K562 (cell line): ENCODE results near the gene ZNRF3. TPM values are rescaled to one million over a fixed set of nuclear protein-coding genes. Genes with fewer than 3 reads are reported as not detected.

Experiments
- CC2D1A ChIP-seq: fragments of 450-650 bp; IDR thresholded peaks from 2 replicates; pipeline ENCODE4 v1.6.1; 2017; ENCODE audit warnings: mild to moderate bottlenecking
- CTCF ChIP-seq, 3 experiments: IDR thresholded peaks in 2 of 3; conservative IDR thresholded peaks in 1 of 3; 2 replicates each; pipeline ENCODE4 v1.5.1; 2011 to 2012; ENCODE audit warnings: low read length in 3 of 3, mild to moderate bottlenecking in 3 of 3, control low read depth in 2 of 3, improper control_type of control experiment in 1 of 3, inconsistent platforms in 1 of 3, low read depth in 1 of 3, mixed read lengths in 1 of 3, moderate library complexity in 1 of 3; ENCODE audit not compliant: insufficient read depth in 2 of 3
- HLTF ChIP-seq: fragments of 450-650 bp; IDR thresholded peaks from 2 replicates; pipeline ENCODE4 v1.6.1; 2016
- KDM1A ChIP-seq, 2 experiments: fragments of 450-650 bp; IDR thresholded peaks; 2 replicates each; pipeline ENCODE4 v1.6.1; 2016; ENCODE audit warnings: mild to moderate bottlenecking in 2 of 2
- MCM3 ChIP-seq: fragments of 450-650 bp; IDR thresholded peaks from 2 replicates; pipeline ENCODE4 v1.6.1; 2016
- RBM25 ChIP-seq: fragments of 200-400 bp; formaldehyde crosslinking; IDR thresholded peaks from 2 replicates; pipeline ENCODE4 v1.6.1; 2018; ENCODE audit warnings: low read length, low read depth, moderate library complexity; ENCODE audit not compliant: severe bottlenecking
- RFX1 ChIP-seq: fragments of 450-650 bp; IDR thresholded peaks from 2 replicates; pipeline ENCODE4 v1.6.1; 2016; ENCODE audit warnings: mild to moderate bottlenecking, moderate library complexity
- SOX6 ChIP-seq: fragments of 450-650 bp; IDR thresholded peaks from 2 replicates; pipeline ENCODE4 v1.6.1; 2014; ENCODE audit warnings: mild to moderate bottlenecking
- SP2 ChIP-seq: IDR thresholded peaks from 2 replicates; pipeline ENCODE4 v1.6.1; 2011; ENCODE audit warnings: mild to moderate bottlenecking, low read depth, low read length, moderate library complexity; ENCODE audit not compliant: poor library complexity, severe bottlenecking; ENCODE audit errors: extremely low read depth
- ZBTB5 ChIP-seq: fragments of 450-650 bp; IDR thresholded peaks from 2 replicates; pipeline ENCODE4 v1.6.1; 2017; ENCODE audit warnings: antibody characterized with exemption
- ZNF354B ChIP-seq: fragments of 250-450 bp; sonication (Bioruptor Pico); IDR thresholded peaks from 2 replicates; pipeline ENCODE4 v1.4.0; 2020
- ZNF584 ChIP-seq: fragments of 200-800 bp; sonication (Bioruptor generic); IDR thresholded peaks from 2 replicates; pipeline ENCODE4 v1.6.1; 2016; ENCODE audit warnings: low read depth, mild to moderate bottlenecking, missing genetic modification characterization, missing compliant biosample characterization
- polyA plus RNA-seq, 8 experiments: library from polyadenylated mRNA; depleted of rRNA in 4 of 8; stranded (reverse) in 5 of 8; unstranded in 3 of 8; fragments of >200 nt; fragmentation: Nextera tagmentation in 2 of 8; fragmentation: Illumina TruSeq in 1 of 8; extraction: Ambion mirVana in 2 of 8; extraction: Trizol in 1 of 8; gene quantifications; 2 replicates each; pipeline versions ENCODE4 v1.2.1 to v1.2.3, GENCODE V29; 2011 to 2014; ENCODE audit warnings: inconsistent platforms in 1 of 8, missing spikeins in 1 of 8
- total RNA-seq, 7 experiments: library from RNA; depleted of rRNA in 6 of 7; stranded (reverse); fragments of >200 nt in 6 of 7; fragmentation: Illumina TruSeq in 2 of 7; extraction: Trizol in 2 of 7; gene quantifications; 2 replicates each; pipeline versions ENCODE4 v1.2.1 to v1.2.3, GENCODE V29; 2011 to 2021; ENCODE audit warnings: low replicate concordance in 1 of 7
- TF ChIP-seq, protein P1 (sequence below): fragments of 250-450 bp; sonication (Bioruptor Pico); IDR thresholded peaks from 2 replicates; pipeline ENCODE4 v1.8.0; 2021; ENCODE audit warnings: borderline replicate concordance, mild to moderate bottlenecking, moderate library complexity; ENCODE audit not compliant: poor library complexity, severe bottlenecking
- TF ChIP-seq, protein P2 (sequence below): sonication (generic); formaldehyde crosslinking; IDR thresholded peaks from 2 replicates; pipeline ENCODE4 v1.8.0; 2022; ENCODE audit warnings: mild to moderate bottlenecking, missing genetic modification reagents
- TF ChIP-seq, protein P3 (sequence below): sonication (generic); formaldehyde crosslinking; IDR thresholded peaks from 2 replicates; pipeline ENCODE4 v1.8.1; 2023; ENCODE audit warnings: missing genetic modification reagents, mild to moderate bottlenecking, borderline replicate concordance
- TF ChIP-seq, protein P4 (sequence below): fragments of 450-650 bp; formaldehyde crosslinking; IDR thresholded peaks from 2 replicates; pipeline ENCODE4 v1.4.0; 2022; ENCODE audit warnings: mild to moderate bottlenecking, moderate library complexity

Gene ZNRF3
- total and polyA plus RNA-seq, 9 of the 15 experiments (the other 6 are each of a cell fraction or from before 2014, with no cell fraction given): 0.41 to 5.9 (median 1.7) TPM

DNA sequence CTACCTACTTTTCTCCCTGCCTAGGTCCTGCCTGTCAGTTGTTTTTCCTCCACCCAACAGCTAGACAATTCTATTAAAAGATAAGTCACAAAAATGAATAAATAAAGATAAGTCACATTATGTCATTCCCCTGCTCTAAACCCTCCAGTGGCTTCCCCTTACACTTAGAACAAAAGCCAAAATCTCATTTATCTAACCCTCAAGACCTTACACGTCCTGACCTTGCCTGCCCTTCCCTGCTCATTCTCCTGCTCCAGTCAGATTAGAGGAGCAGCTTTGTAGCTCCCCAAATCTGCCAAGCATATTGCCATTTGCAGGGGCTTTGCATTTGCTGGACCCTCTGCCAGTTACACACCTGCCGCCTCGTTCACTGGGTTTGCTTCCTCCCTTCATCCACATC is 206.1 kb downstream of the ZNRF3 start (continued):
- TF ChIP-seq, protein P1, sequence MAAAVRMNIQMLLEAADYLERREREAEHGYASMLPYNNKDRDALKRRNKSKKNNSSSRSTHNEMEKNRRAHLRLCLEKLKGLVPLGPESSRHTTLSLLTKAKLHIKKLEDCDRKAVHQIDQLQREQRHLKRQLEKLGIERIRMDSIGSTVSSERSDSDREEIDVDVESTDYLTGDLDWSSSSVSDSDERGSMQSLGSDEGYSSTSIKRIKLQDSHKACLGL: no peak
- TF ChIP-seq ZNF354B (CRISPR knock-in tag): no peak
- no peak for TF ChIP-seq SP2
- TF ChIP-seq ZBTB5: no peak
- no peak for TF ChIP-seq RBM25
- TF ChIP-seq RFX1: no peak
- peak; percentile 24; the same call in 1 of the 2 replicates for TF ChIP-seq SOX6
- TF ChIP-seq, protein P2, sequence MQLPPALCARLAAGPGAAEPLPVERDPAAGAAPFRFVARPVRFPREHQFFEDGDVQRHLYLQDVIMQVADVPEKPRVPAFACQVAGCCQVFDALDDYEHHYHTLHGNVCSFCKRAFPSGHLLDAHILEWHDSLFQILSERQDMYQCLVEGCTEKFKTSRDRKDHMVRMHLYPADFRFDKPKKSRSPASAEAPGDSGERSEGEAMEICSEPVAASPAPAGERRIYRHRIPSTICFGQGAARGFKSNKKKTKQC (CRISPR knock-in tag): no peak
- TF ChIP-seq MCM3: no peak
- TF ChIP-seq, protein P3, sequence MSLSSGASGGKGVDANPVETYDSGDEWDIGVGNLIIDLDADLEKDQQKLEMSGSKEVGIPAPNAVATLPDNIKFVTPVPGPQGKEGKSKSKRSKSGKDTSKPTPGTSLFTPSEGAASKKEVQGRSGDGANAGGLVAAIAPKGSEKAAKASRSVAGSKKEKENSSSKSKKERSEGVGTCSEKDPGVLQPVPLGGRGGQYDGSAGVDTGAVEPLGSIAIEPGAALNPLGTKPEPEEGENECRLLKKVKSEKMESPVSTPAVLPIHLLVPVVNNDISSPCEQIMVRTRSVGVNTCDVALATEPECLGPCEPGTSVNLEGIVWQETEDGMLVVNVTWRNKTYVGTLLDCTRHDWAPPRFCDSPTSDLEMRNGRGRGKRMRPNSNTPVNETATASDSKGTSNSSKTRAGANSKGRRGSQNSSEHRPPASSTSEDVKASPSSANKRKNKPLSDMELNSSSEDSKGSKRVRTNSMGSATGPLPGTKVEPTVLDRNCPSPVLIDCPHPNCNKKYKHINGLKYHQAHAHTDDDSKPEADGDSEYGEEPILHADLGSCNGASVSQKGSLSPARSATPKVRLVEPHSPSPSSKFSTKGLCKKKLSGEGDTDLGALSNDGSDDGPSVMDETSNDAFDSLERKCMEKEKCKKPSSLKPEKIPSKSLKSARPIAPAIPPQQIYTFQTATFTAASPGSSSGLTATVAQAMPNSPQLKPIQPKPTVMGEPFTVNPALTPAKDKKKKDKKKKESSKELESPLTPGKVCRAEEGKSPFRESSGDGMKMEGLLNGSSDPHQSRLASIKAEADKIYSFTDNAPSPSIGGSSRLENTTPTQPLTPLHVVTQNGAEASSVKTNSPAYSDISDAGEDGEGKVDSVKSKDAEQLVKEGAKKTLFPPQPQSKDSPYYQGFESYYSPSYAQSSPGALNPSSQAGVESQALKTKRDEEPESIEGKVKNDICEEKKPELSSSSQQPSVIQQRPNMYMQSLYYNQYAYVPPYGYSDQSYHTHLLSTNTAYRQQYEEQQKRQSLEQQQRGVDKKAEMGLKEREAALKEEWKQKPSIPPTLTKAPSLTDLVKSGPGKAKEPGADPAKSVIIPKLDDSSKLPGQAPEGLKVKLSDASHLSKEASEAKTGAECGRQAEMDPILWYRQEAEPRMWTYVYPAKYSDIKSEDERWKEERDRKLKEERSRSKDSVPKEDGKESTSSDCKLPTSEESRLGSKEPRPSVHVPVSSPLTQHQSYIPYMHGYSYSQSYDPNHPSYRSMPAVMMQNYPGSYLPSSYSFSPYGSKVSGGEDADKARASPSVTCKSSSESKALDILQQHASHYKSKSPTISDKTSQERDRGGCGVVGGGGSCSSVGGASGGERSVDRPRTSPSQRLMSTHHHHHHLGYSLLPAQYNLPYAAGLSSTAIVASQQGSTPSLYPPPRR (CRISPR knock-in tag): no peak
- TF ChIP-seq KDM1A (IDR thresholded peaks at IDR 0.05): no peak
- no peak for TF ChIP-seq CC2D1A
- no peak for TF ChIP-seq HLTF
- TF ChIP-seq CTCF (IDR thresholded peaks at IDR 0.05 in 2 of 3, conservative IDR thresholded peaks at IDR 0.05 in 1 of 3; ENCODE audit: insufficient read depth in 2 of 3, low read depth in 1 of 3, low read length in 3 of 3): no peak
- TF ChIP-seq, protein P4, sequence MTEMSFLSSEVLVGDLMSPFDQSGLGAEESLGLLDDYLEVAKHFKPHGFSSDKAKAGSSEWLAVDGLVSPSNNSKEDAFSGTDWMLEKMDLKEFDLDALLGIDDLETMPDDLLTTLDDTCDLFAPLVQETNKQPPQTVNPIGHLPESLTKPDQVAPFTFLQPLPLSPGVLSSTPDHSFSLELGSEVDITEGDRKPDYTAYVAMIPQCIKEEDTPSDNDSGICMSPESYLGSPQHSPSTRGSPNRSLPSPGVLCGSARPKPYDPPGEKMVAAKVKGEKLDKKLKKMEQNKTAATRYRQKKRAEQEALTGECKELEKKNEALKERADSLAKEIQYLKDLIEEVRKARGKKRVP (CRISPR knock-in tag): no peak
- no peak for TF ChIP-seq ZNF584 (CRISPR knock-in tag)
- TF ChIP-seq, all 486 proteins: peak for 4
